Heart right ventricle (tissue), 16 donors: ENCODE data around the gene LZTS3. TPM values are rescaled to one million over a fixed set of nuclear protein-coding genes. Genes with fewer than 3 reads are reported as not detected.

Source experiments
- ATAC-seq, 8 donors: fragments of 200-7000 bp; cut with Tn5 transposase; one replicate each; pipeline ENCODE4 v1.9.1; 2020; ENCODE audit warnings: mild to moderate bottlenecking in 8 of 8, moderate library complexity in 8 of 8, moderate number of reproducible peaks in 1 of 8
- DNase-seq, 2 donors: peaks; one replicate each; pipeline ENCODE4 v3.0.0-alpha.2; 2020
- H3K27ac ChIP-seq, 10 donors: fragments of 200-600 bp; sonication (generic) in 2 of 10; one replicate each; pipeline versions ENCODE4 v1.5.0 to v1.8.0; 2020 to 2022; ENCODE audit warnings: mild to moderate bottlenecking in 3 of 10
- H3K27me3 ChIP-seq, 7 donors: fragments of 200-600 bp; one replicate each; pipeline ENCODE4 v1.8.0; 2021 to 2022; ENCODE audit warnings: mild to moderate bottlenecking in 2 of 7
- H3K36me3 ChIP-seq, 9 donors: fragments of 200-600 bp; sonication (generic) in 1 of 9; one replicate each; pipeline versions ENCODE4 v1.5.0 to v1.8.0; 2020 to 2022; ENCODE audit warnings: mild to moderate bottlenecking in 2 of 9
- H3K4me1 ChIP-seq, 9 donors: fragments of 200-600 bp; sonication (generic) in 1 of 9; one replicate each; pipeline versions ENCODE4 v1.5.0 to v1.8.0; 2020 to 2022; ENCODE audit warnings: mild to moderate bottlenecking in 4 of 9
- H3K4me3 ChIP-seq, 10 donors: fragments of 200-600 bp; sonication (generic) in 2 of 10; one replicate each; pipeline versions ENCODE4 v1.5.0 to v1.8.0; 2020 to 2022; ENCODE audit warnings: mild to moderate bottlenecking in 7 of 10, moderate library complexity in 2 of 10
- H3K9me3 ChIP-seq, 11 donors: fragments of 200-600 bp in 10 of 11; sonication (generic) in 2 of 11; one replicate each; pipeline versions ENCODE4 v1.5.0 to v1.8.0; 2013 to 2022; ENCODE audit warnings: mild to moderate bottlenecking in 2 of 11, control low read depth in 1 of 11, moderate library complexity in 1 of 11
- WGBS, 2 donors: extraction: QIAGEN DNeasy Blood & Tissue Kit; methylation state at CpG; one replicate each; pipeline ENCODE4 v1.1.7; 2013; ENCODE audit warnings: inconsistent platforms in 1 of 2; 5-methylcytosine and 5-hydroxymethylcytosine counted together
- intact Hi-C, 10 donors: fragments of 100-400 bp; cut with DNase I; formaldehyde crosslinking; loops; one replicate each; pipeline versions ENCODE4 v1.11.1 to v1.14.2; 2022
- polyA plus RNA-seq, 2 donors: library from polyadenylated mRNA; stranded (reverse); fragments of 200-250 nt; gene quantifications; one replicate each; pipeline ENCODE4 v1.2.3, GENCODE V29; 2013
- total RNA-seq, 10 donors: library from RNA; stranded (reverse); fragmentation: NEBNext Ultra II Directional in 3 of 10; extraction: Animal tissue kit (Norgen Biotek cat#: 25700) in 3 of 10; gene quantifications; one replicate each; pipeline versions ENCODE4 v1.2.1 to v1.2.4, GENCODE V29; 2021 to 2023
- TF ChIP-seq, protein P1 (sequence below), 9 donors: fragments of 200-600 bp; sonication (generic) in 2 of 9; IDR thresholded peaks; one replicate each; pipeline versions ENCODE4 v1.5.0 to v1.8.0; 2021 to 2022; ENCODE audit warnings: antibody characterized with exemption in 9 of 9, mild to moderate bottlenecking in 5 of 9, moderate library complexity in 1 of 9
- donor health status: Arrhythmogenic right ventricular cardiomyopathy.
- donor health status: ischemic (EF 13 %, LVEDD 7.1; RV severe dilation, severe dysfunction).
- donor health status: healthy with polysubstance abuse.
- donor health status: DM: no; HTN: yes; CAD: no.
- donor health status: DM: no; HTN: no; CAD: no.
- donor health status: ischemic (EF 25% LVEDD 6.9; RV normal size, moderate dysfunction).
- donor health status: ischemic (EF 25% LVEDD 5.7; RV mildly dilated, moderate dysfunction).
- donor health status: healthy.
- donor health status: DM: yes; HTN: yes; CAD: no.
- donor health status: Ischemic cardiomyopathy.
- donor health status: ischemic (EF 35%, LVEDD 5.7; RV mildly dilated, moderate dysfunction).
- donor health status: nonischemic (EF 11% LVEDD 7.7; RV severe dilation, severe dysfunction).
- donor health status: DM: yes; HTN: yes; CAD: no.
- donor health status: PGD.
- donor health status: ischemic (EF 29% LVEDD 5.4; RV normal size, mild dysfunction).
- donor health status: nonischemic (EF 23%, LVEDD 6.1; RV moderate dilation, normal function).

The LZTS3 gene
- total and polyA plus RNA-seq, 12 donors, result 7.1 to 27.0 (median 9.5) TPM

- no peaks in the 10 kb centered on the region for H3K9me3 ChIP-seq
- peaks cover 0 to 10% (median 2%) of the 10 kb centered on the region in 9 donors for H3K4me1 ChIP-seq
- WGBS, 2 donors, result 95 to 97% methylated on average over 2 of the region's 2 CpGs
- TF ChIP-seq, protein P1, sequence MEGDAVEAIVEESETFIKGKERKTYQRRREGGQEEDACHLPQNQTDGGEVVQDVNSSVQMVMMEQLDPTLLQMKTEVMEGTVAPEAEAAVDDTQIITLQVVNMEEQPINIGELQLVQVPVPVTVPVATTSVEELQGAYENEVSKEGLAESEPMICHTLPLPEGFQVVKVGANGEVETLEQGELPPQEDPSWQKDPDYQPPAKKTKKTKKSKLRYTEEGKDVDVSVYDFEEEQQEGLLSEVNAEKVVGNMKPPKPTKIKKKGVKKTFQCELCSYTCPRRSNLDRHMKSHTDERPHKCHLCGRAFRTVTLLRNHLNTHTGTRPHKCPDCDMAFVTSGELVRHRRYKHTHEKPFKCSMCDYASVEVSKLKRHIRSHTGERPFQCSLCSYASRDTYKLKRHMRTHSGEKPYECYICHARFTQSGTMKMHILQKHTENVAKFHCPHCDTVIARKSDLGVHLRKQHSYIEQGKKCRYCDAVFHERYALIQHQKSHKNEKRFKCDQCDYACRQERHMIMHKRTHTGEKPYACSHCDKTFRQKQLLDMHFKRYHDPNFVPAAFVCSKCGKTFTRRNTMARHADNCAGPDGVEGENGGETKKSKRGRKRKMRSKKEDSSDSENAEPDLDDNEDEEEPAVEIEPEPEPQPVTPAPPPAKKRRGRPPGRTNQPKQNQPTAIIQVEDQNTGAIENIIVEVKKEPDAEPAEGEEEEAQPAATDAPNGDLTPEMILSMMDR (IDR thresholded peaks at IDR 0.05), result no peak
- no peaks in the 10 kb centered on the region for H3K27me3 ChIP-seq
- no peak overlapping the region for H3K27ac ChIP-seq
- no peak for ATAC-seq
- no peak overlapping the region for H3K4me3 ChIP-seq
- peaks cover 0 to 7% (median 0%) of the 10 kb centered on the region in 9 donors for H3K36me3 ChIP-seq
- intact Hi-C loops, result no loop called here
- no peak for DNase-seq
Measured at GRCh38 chr20:3133155-3133554, 40.2 kb downstream of the LZTS3 start.

DNA sequence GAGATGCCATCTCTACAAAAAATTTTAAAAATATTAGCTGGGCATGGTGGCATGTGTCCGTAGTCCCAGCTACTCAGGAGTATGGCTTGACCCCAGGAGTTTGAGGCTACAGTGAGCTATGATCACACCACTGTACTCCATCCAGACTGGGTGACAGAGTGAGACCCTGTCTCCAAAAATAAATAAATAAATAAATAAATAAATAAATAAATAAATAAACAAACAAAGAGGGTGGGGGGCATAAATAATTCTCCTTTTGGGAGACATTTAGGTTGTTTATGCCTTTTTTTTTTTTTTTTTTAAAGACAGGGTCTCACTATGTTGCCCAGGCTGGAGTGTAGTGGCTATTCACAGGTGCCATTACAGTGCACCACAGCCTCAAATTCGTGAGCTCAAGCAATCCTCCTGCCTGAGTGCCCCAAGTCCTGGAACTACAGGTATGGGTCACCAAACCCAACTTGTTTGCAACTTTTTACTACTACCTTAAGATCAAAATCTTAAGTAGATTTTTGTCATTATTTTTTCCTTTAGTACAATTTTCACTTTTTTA is 43.2 kb downstream of the LZTS3 start:
- Histone ChIP-seq H3K27ac (no peak overlapping the region), H3K4me3 (no peak overlapping the region)

DNA sequence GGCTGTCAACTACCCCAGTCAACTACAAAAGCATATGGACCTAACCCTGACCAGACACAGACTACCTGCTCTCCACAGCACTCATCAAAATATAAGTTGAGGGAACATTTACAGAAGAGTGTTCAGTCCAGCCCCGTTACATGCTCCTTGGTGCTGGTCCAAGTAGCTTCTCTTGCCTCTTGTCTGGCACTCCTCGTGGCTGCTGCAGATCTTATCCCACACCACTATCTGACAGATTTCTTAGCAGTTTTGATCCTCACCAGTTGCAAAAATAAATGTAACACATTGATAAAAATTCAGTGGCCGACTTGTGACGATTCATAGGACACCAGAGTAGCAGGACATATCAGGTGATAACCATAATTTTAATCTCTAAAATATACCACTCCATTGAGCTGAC is 44.3 kb downstream of the LZTS3 start:
- ATAC-seq, result peak in 1 of 8 donors; percentile 22
- intact Hi-C loops, result no loop called here
- no peak for DNase-seq
- peaks cover 0 to 17% (median 4%) of the 10 kb centered on the region in 9 donors for H3K4me1 ChIP-seq
- H3K27me3 ChIP-seq, result no peaks in the 10 kb centered on the region
- H3K4me3 ChIP-seq, result no peak overlapping the region
- H3K36me3 ChIP-seq, result no peaks in the 10 kb centered on the region
- TF ChIP-seq, protein P1 (IDR thresholded peaks at IDR 0.05), result no peak
- no peaks in the 10 kb centered on the region for H3K9me3 ChIP-seq
- H3K27ac ChIP-seq, result no peak overlapping the region
- 45 to 63% methylated on average over 4 of the region's 4 CpGs for WGBS, 2 donors

More for the DNA sequence above, 43.2 kb downstream of the LZTS3 start:
- intact Hi-C loops, result no loop called here
- no peak for DNase-seq
- Histone ChIP-seq H3K4me1 (peaks cover 0 to 17% (median 4%) of the 10 kb centered on the region in 9 donors), H3K27me3 (no peaks in the 10 kb centered on the region), H3K9me3 (no peaks in the 10 kb centered on the region), H3K36me3 (no peaks in the 10 kb centered on the region)
- TF ChIP-seq, protein P1 (IDR thresholded peaks at IDR 0.05), result no peak
- 95 to 100% methylated on average over 2 of the region's 2 CpGs for WGBS, 2 donors
- ATAC-seq, result no peak

GRCh38 chr20:3128275-3128984 is 44.9 kb downstream of the LZTS3 start:
- DNase-seq (no peak), ATAC-seq (no peak)
- Histone ChIP-seq H3K4me3 (no peak overlapping the region), H3K36me3 (no peaks in the 10 kb centered on the region), H3K9me3 (peaks cover 0 to 4% (median 0%) of the 10 kb centered on the region in 11 donors), H3K27ac (no peak overlapping the region), H3K27me3 (no peaks in the 10 kb centered on the region), H3K4me1 (peaks cover 0 to 17% (median 4%) of the 10 kb centered on the region in 9 donors)
- WGBS, 2 donors, result 79 to 84% methylated on average over 8 of the region's 8 CpGs
- intact Hi-C loops, result no loop called here
- TF ChIP-seq, protein P1 (IDR thresholded peaks at IDR 0.05), result no peak
